IPS-NIHi7 (cell line): ENCODE results near the gene SEC22C.
"Not testable (repeated sequence)": the region's sequence is repeated elsewhere in the genome, so short reads cannot be mapped to it uniquely, and the experiment has no call there.

Experiments used
- DNase-seq: peaks from one replicate; pipeline ENCODE4 v3.0.0; 2012; ENCODE audit warnings: mixed read lengths; ENCODE audit errors: extremely low spot score

The SEC22C gene

GRCh38 chr3:42581400-42581708, 413 bp downstream of the SEC22C start:
- DNase-seq: no peak

- DNase-seq: not testable (repeated sequence)
These were observed 2.4 kb downstream of the SEC22C start for GRCh38 chr3:42579346-42579745.

DNA sequence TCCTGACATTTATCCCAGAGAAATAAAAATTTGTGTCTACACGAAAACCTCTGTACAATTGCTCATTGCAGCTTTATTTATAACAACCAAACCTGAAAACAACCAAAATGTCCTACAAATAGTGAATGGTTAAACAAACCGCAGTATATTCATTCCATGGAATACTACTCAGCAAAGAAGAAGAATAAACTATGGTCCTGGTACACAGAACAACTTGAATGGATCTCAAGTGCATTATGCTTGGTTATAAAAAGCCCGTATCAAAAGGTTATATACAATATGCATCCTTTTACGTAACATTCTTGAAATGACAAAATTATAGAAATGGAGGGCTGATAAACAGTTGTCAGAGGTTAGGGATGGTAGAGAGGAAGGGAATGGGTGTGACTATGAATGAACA, 3.7 kb downstream of the SEC22C start:
- no peak for DNase-seq

- no peak for DNase-seq
These were observed 6.5 kb downstream of the SEC22C start for GRCh38 chr3:42575137-42575741.

DNA sequence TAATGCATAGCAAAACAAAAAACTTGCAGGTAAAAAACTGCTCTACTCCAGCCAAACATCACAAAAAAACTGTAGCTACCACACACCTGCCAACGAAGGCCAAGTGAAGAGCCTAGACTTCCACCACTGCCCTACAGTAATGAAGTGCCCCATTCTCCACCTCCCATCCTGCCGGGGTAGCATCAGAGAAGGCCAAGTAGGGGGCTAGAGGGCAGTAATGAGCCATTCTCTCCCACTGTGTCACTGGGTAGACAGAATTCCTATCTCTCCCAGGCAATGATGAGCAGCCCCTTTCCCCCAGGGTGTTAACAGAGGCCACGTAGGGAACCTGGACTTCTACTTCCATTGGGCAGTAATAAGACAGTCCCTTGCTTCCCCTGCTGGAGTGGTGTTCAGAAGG, 9.5 kb downstream of the SEC22C start:
- peak; percentile 88 for DNase-seq

DNA sequence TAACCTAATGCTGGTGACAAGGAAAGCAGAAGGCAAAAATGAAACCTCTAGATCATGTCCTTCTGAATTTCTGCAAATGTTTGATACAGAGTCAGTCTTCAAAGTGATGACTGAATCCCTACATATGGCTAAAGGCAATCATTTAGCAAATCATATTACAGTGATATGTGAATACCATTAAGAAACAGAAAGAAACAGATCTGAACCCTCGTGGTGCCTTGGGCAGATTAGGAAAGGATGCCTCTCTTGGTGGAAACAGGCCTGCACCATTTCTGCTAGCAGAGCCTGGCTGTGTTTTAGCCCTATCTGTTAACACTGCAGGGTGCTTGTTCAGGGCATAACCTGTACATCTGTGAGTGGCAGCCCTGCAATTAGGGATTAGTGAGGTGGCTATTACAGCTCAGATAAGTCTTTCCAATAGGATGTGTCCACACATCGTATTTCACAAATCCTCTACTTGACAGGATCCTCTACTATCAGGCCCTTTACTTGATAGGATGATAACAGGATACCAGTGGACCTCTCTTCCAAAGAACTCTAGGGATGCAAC, 12.1 kb downstream of the SEC22C start:
- DNase-seq: no peak

GRCh38 chr3:42562047-42562907, 19.5 kb downstream of the SEC22C start:
- no peak for DNase-seq

- no peak for DNase-seq
These were observed 23.9 kb downstream of the SEC22C start for GRCh38 chr3:42557854-42558253.

DNA sequence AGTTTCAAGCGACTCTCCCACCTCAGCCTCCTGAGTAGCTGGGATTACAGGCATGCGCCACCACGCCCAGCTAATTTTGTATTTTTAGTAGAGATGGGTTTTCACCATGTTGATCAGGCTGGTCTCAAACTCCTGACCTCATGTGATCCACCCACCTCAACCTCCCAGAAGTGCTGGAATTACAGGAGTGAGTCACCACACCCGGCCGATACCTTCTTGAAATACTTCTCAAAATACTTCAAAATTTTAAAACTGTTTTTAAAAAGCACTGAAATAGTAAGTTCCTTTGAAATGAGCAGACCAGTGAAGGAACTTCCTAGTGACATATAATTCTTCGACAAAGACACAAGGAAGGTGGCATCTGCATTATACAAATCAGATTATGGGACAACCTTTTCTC, 24.9 kb downstream of the SEC22C start:
- DNase-seq: not testable (repeated sequence)

DNA sequence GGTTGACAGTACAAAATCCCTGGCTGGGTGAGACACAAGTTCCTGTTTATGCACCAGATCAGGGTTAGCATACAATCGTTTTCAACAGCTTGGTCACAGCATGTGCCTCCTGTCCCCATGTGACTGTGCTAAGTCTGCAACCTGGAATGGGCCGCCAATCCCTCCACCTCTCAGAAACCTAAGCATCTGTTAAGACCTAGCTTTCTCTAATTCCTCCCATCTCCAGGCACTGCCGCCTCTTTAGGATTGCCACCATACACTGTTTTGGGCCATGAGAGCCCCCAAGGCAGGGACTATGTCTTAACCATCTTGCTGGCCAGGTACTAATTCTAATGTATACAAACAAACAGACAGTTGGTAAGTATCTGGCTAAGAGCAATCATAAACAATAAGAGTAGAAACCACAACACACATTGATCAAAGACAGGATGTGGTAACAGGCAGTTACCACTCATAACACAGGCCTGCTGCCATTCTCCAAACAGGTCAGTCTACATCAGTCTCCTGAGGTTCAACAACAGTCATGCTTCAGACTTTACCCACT, 25.6 kb downstream of the SEC22C start:
- no peak for DNase-seq

DNA sequence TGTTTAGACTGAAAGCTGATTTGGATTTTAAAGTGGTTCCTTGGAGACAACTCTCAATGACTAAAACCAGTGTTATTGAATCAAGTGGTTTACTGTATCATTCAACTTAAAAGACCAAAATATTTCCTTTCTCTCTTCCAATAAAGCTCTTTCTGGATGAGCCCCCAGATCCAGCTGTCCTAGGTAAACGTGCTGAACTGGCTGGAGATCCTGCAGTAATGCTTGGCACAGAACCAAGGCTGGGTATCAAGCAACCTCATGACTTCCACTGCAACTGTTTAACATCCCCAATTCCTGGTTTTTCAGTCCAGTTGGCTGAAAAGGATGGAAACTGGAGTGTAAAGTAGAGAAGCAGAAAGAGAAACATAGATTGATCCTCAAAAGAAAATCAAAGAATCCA, 28.9 kb downstream of the SEC22C start:
- no peak for DNase-seq

- no peak for DNase-seq
These were observed 31.5 kb downstream of the SEC22C start for GRCh38 chr3:42550250-42550649.

DNA sequence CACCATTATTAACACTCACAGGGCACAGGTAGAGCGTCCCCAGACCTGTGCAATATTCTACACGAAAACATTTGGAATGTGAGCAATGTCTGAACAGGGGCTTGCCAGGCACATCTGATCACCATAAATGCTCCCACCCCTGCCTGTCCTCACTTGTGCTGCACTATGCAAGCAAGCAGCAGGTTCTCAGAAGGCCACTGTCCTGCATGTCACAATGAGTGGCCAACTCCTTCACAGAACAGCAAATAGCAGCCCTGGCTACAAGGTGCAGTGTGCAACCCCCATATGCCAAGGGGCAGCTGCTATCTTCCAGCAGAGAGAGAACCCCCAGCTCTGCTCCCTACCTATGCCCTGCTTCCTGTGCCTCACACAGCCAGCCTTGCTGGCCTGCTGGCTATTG, 32.6 kb downstream of the SEC22C start:
- no peak for DNase-seq

DNA sequence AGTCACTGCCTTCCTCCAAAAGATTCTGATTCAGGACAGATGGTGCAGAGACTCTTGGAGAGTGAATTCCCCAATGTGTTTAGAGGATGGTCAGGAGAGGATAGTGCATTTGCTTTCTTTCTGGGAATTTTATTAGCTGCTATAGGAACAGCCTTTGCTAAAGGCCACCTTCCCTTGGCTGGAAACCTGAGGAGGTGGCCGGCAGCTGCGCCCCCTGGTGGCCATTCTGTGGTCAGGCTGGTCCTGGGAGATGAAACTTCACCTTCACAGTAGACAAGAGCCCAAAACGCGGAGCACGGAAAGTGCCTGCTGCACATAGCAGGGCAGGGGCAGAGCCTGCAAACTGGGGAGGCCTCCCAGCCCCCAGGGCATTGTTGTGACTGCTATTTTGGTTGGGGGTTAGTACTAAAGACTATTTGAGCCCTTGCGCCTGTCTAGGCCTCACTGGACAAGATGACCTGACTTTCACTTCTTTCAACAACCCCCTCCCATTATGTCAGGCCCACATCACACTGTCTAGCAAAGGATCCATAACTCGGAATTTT, 34.3 kb downstream of the SEC22C start:
- peak; percentile 89 for DNase-seq

DNA sequence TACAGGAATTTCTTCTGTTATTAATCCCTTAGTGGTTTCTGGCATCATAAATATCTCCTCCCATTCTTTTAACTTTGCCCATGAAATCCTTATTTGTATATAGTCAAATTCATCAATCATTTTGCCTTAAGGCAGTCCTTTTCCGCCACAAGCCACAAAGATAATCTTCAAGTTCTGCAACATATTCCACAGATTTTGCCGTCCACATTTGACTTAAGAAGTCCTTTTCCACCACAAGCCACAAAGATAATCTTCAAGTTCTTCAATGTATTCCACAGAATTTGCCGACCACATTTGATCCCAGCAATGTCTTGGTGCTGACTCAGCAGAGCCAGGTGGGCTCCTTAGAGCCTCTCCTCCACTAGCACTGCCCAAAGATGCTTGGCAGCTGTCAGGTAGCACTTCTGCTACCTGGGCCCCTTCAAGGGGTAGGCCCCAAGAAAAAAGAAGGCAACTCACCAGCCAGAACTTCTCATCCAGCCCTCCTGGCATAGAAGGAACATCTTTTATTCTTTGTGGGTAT, 35.0 kb downstream of the SEC22C start:
- DNase-seq: no peak

GRCh38 chr3:42545284-42545900, 36.4 kb downstream of the SEC22C start:
- no peak for DNase-seq

DNA sequence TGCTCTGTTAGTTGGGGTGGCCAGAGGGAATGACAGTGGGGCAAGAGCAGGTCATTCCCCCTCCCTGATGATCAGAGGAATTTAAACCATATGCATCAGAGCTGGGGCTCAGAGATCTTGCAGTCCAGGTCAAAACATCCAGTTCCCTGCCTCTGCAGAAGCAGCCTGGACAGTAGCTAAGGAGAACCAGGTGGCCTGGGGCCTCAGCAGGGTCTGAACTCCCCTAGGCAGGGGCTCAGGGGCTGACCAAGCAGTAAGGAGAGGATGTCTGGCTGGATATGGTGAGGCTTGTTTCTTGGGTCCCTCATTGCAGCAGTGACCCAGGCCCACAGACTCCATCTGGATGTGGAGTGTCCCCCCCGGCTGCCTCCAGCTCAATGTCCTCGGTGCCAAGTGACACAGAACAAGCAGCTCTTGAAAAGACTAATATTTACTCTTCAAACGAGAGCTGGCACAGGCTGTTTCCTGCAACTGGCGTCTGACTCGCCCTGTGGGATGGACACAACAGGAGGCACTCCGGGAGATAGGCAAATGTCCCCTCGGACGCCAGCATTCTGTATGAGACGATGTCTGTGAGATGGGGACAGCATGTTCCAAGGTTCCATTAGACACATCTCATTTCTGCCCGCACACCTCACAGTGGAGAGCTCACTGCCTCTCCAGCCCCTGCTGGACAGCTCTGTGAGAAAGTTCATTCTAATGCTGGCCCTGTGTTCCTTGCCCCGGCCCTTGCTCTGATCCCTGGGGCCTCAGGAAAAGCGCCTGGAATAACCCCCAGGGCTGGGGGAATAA, 37.1 kb downstream of the SEC22C start:
- no peak for DNase-seq

DNA sequence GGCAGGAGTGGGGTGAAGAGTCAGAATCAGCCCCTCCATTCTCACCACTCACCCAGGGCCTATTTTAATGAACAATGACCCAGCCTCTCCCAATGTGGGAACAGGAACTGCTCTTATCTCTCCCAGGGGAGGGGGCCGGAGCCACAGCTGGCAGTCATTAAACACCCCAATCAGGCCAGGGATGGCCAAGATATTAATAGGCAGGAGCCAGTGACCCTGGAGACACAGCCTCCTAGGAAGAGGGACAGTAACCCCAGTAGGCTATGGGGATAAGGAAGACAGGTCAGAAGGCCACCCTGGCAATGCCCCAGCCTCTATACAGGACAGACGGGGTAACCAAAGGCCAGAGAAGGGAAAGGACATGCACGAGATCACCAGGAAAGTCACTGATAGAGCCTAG, 40.7 kb downstream of the SEC22C start:
- no peak for DNase-seq

GRCh38 chr3:42539871-42540714, 41.7 kb downstream of the SEC22C start:
- peak; percentile 95 for DNase-seq

GRCh38 chr3:42537350-42537749, 44.4 kb downstream of the SEC22C start:
- no peak for DNase-seq
